Testis (tissue), 2 donors: Measurements from ENCODE around the gene SLC27A2.

ENCODE experiments used
- CTCF ChIP-seq, 3 experiments: fragments of 450-650 bp in 2 of 3; fragments of 200-600 bp in 1 of 3; sonication (generic) in 1 of 3; IDR thresholded peaks; one replicate each; pipeline ENCODE4 v1.5.1; 2016 to 2019; ENCODE audit warnings: antibody characterized with exemption in 3 of 3, mild to moderate bottlenecking in 2 of 3, moderate library complexity in 1 of 3
- POLR2A ChIP-seq: fragments of 450-650 bp; IDR thresholded peaks from one replicate; pipeline ENCODE4 v1.6.1; 2017; ENCODE audit warnings: antibody characterized with exemption, mild to moderate bottlenecking, moderate library complexity

GRCh38 chr15:50187525-50187924 lies 5.5 kb downstream of the SLC27A2 start:
- TF ChIP-seq CTCF (IDR thresholded peaks at IDR 0.05) (no peak), POLR2A (no peak)
